ENCODE measurements around the gene MALAT1. TPM values are rescaled to one million over a fixed set of nuclear protein-coding genes. Genes with fewer than 3 reads are reported as not detected.
A peak's percentile ranks its signal among the peaks of the same experiment; 100 is the strongest.

Gene MALAT1
- total RNA-seq, 1 experiment from 2014 or later = 2,221 TPM

DNA sequence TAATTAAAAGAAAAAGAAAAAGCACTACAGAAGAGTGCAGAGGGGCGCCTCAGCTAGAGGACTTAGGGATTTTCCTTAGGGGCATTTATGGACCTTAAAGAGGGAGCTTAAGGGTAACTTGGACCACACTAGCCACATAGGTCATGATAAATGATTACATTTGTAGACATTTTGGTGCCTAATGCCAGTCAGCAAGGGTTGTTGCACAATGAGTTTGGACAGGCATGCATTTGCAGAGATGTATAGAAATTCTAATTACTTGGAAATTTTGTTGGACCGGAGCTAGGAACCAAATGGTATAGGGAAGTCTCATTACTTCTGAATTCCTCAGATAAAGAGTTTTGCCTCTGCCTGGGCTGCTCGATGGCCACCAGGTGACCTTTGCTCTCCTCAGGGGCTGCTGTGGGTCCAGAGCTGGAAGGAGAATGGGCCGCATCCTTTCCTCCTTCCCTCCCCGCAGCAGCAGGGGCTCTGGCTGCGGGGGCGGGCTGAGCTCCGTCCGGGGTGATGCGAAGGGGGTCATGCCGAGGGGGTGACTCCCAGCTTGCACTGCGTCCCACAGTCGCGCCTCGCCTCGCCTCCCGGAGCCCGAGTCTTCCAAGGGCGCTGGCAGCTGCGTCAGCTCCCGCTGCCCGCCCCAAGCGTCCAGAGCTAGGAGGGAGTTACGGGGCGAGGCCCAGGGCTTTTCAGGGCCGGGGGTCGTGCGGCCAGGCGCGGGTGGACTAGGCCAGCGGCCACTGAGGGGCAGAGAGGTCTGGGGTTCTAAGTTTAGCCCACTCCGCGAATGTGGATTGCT is 20.3 kb upstream of the MALAT1 start:
- DNase-seq (ENCODE audit: extremely low read depth, low read depth) = no peak

DNA sequence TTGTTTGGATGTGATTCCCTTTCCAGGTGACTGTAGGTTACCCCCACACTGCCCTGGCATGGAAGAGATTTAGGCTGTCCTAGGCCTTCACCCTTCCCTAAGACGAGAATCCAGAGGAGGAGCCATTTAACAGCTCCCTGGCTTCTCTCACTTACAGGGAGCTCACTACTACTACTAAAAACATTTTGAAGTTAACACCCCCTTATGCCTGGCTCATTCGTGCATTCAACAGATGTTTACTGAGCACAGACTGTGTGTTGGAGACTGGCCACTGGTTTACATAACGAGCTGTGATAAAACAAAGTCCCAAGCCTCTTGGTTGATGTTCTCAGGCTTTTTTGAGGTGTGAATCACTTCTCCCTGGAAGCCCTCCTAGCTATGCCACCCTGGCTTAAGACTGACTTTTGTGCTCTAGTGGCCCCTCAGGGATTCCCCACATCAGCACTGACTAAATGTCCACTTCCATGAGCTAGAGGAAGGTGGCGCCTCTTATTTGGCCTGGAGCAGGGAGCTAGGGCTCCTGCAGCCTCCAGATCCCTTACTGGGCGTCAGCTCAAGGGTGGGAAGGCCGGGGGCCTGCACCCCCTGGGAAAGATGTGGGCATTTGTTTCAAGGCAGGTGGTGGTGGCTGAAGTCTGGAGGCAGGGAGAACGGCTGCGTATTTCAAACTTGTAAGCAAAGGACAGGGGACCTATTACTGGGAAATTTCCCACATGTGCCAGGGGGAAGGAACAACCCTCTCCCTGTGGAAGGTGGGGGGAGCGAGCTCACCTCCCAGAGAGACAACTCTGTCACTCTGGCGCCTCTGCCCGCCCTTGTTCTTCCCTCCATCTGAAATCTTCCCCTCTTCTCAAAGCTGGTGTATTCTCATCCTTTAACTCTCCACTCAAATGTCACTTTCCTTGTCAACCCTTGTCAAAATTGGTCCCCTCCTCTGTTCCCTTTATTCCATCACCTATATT is 19.4 kb upstream of the MALAT1 start:
- no peak for DNase-seq (ENCODE audit: extremely low read depth, low read depth)

DNA sequence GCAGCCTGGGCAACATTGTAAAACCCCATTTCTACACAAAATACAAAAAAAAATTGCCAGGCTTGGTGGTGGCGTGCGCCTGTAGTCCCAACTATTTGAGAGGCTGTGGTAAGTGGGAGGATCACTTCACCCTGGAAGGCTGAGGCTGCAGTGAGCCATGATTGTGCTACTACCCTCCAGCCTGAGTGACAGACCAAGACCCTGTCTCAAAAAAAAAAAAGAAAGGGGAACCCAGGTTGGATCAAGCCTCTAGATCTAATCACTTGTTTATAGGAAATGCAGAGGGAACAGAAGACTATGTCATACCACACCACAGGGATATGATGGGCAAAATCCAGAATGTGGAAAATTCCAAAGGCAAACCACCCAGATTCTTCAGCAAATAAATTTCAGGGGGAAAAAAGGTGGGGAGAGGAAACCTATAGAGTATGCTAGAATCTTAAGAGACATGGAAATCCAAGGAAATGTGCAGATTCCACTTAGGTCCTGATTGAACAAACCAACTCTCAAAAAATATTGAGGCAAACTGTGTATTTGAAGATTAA is 16.5 kb upstream of the MALAT1 start:
- no peak for DNase-seq (ENCODE audit: extremely low read depth, low read depth)

DNA sequence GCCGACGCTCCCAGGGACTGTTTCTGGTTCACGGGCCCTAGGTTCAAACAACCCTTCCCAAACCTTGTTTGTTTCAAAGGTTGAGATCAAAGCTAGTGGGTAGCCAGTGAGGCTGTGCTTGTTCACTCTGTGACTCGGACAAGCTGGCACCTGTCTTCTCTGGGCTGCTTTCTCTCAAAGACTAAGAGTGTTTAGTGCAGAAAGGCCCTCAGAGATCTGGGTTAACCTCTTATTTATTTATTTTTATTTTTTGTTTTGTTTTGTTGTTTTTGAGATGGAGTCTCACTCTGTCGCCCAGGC is 13.0 kb upstream of the MALAT1 start:
- no peak for DNase-seq (ENCODE audit: extremely low read depth, low read depth)

DNA sequence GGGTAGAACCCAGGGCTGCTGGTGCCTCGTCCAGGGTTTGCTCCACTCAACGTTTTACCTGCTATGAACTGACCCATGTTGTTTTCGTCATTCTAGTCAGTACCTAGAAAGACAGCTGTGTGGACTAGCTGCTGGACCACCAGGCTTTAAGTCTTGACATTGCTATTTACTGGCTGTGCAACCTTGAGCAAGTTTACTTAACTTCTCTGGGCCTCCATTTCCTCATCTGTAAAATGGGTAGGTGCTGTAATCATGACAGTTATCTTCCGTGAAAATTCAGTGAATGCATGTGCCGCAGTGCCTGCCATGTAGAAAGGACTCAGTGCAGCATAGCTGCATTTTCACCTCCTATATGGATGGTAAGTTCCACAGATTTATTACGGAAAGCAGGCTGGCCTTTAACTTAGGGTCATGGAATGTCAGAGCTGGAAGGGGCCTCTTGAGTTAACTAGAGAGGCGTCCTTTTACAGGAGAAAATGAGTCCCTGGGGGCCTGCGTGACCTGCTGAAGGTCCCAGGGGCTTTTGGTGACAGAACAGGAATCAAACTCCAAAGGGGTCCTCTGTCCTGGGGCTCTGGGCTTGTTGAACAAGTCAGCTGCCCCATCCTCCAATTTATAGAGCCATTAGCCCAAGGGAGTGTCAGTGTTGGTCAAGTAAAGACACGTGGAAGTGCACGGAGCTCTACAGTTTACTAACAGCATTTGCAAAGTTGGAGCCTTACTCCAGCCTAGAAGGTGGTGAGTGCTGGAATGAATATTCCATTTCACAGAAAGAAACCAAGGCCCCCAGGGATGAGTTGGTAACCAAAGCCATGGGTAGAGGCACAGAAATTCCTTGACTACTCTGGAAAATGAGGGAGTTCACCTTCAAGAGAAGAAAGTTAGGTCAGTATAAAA is 12.0 kb upstream of the MALAT1 start:
- DNase-seq (ENCODE audit: extremely low read depth, low read depth) = no peak

DNA sequence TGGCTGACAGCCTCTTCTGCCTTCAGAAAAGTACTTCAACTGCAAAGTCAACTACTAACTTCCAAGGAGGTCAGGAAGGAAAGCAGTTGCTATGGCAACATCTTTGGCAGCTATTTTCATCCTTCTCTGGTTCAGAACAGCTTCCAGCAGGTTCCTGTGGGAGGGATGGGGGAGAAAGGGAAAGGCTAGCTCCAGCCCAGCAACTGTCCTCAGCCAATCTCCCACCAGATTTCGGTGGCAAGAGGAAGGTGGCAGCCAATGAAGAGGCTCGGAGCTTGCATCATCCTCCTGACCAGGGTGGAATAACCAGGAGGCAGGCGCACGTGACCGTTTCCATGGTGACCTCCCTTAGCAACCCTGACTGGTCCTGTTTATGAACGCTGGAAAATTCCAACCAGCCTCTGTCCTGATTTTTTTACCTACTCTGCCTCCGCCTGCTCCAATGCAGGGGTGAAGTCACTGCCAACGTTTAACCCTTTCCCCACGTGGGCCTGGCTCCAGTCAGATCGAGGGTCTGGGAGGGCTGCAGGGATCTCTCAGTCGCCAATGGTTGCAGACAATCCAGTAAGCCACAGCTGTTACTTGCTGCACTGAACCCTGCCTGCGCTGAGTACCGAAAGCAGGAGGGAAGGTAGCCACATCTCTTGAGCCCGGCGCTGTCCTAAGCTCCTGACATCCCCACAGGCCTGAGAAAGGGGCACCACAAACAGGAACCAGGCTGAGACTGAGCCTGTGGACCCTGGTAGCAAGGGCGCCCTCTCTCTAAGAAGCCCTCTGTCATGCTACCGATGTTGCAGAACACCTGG is 11.2 kb upstream of the MALAT1 start:
- DNase-seq (ENCODE audit: extremely low read depth, low read depth) = peak; percentile 96

DNA sequence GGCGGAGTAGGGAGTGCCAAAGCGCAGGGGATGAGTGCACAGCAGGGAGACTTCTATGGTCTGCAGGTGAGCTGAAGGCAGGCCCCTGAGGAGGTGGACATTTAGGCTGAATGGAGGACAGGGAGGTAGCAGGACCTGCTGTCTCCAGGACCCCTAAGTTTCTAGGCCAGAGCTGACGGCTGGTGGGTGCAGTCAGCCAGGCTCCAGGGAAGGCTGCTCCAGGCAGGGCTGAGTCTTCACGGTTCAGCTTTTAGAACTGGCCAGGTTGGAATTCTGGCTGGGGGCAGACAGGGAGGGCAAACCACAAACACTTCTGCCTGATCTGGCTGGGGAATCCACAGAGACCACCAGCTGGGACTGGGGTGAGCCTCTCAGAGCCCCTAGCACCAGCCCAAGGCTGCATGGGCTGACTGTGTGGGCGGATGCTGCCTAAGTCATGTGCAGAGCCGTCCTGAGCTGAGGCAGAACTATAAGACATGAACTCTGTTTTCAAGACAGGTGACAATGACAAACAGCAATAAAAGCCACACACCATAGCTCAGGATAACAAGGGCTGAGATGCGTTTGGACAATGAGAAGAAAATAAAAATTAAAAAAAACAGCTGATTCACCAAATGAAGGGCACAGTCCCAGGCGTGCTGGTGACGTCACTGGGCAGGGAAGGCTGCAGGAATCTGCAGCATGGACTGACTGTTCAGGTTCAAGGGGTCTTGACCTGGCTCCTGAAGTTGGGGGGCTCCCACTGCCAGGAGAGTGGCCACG is 10.4 kb upstream of the MALAT1 start:
- no peak for DNase-seq (ENCODE audit: extremely low read depth, low read depth)

DNA sequence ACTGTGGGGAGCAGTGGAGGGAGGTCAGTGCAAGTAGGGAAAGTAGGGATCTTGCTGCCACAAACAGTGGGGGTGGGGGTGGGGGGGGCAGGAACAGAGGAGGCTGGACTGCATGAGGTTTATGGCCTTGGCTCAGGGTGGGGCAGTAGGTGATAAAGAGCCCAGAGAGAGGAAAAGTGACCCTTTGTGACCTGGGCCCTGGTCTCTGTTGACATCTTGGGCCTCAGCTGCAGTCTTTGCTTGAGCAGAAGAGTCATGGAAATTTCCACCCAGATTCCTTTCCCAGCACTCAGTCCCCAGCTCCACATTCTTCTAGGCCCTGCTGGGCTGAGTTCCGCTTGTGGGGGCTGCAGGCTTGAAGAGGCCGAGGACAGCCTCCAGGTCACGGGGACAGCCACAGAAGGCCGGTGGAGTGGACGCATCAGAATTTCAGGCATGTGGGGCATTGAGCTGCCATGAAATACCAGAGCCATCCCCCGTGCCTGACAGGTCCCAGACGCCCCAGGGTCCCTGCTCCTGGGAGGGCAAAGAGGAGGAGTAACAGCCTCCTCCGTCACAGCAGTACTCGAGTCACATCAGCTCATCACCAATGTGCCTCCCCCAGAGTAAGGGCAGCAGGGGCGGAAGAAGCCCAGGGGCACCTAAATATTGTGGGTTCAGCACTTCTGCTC is 9.7 kb upstream of the MALAT1 start:
- DNase-seq (ENCODE audit: extremely low read depth, low read depth) = no peak

DNA sequence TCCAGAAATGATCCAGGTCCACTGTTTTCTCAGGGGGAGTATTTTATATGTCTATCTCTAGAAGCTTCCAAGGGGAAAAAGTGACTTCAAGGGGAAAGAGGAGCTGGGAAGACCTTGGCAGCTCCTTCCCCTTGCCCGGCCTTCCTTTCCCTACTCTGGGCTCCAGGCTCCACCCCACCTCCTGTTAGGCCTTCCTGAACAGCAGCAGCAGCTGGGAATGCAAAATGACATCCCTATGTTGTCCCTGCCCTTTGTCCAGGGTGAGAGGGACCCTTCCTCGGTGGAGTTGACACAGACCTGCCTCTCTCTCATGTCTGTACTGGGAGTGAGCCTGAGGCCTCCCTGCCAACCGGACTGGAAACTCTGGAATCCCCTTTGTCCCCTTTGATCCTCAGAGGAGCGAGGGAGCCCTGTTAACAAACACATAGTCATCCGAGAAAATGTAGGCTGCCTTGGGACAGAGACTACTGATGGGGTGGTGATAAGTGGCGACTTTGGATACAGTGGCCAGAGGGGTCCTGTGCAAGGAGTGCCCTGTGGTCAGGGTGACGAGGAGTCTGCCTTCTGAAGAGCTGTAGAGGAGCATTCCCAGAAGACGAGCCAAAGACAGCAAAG is 9.0 kb upstream of the MALAT1 start:
- DNase-seq (ENCODE audit: extremely low read depth, low read depth) = no peak

DNA sequence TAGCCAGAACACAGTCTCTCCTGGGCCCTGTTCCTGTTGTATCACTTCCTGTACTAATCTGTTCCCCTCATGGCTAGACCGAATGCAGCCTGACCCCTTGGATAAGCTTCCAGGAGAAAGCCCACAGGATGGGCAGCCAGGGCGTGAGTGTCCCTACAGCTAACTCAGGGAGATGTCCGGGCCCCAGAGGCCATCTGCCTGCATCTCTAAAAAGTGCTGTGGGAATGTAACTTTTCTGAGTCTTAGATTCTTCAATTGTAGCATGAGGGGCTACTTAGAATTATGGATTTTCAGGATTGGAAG is 7.7 kb upstream of the MALAT1 start:
- no peak for DNase-seq (ENCODE audit: extremely low read depth, low read depth)

DNA sequence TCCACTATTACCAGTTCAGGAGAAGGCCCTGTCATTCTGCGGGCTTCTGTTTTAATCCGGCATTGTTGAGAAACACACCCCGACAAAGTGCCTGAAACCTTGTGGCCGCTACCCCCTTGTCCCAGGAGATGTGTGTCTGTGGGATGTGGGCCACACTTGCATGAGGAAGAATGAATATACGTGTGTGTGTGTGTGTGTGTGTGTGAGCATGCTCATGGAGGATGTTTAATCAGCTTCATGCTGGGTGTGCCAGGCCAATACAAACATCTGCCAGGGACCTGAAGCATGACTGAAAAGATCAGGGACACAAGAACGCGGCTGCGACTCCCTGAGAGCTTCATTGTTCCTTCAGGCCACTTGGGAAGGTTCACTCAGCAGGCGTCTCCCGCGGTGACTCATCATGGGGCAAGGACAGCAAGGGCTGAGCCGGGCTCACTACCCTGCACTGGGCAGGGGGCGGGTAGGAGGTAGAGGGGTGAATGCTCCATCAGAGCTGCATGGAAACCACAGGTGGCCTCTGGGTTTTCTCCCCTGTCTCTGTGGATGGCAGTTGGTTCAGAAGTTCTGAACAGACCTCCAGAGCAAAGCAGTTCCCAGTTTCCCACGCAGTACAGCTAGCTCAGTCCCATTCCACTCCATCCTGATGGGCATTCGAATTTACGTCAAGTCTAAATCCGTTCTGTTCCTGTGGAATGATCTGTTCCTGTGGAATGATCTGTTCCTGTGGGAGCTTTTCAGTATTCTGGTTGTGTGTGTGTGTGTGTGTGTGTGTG is 7.0 kb upstream of the MALAT1 start:
- peak; percentile 88 for DNase-seq (ENCODE audit: extremely low read depth, low read depth)

DNA sequence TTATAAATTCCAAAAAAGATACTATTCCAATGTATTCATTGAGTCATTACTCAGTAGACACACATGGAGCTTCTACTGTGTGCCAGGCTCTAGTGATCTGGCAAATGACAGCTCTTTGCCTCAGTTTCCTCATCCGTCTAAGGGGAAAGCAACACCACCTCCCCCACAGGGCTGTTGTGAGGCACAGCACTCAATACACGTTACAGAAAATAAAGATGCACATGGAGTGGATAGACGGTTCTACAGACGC is 6.5 kb upstream of the MALAT1 start:
- DNase-seq (ENCODE audit: extremely low read depth, low read depth) = no peak

DNA sequence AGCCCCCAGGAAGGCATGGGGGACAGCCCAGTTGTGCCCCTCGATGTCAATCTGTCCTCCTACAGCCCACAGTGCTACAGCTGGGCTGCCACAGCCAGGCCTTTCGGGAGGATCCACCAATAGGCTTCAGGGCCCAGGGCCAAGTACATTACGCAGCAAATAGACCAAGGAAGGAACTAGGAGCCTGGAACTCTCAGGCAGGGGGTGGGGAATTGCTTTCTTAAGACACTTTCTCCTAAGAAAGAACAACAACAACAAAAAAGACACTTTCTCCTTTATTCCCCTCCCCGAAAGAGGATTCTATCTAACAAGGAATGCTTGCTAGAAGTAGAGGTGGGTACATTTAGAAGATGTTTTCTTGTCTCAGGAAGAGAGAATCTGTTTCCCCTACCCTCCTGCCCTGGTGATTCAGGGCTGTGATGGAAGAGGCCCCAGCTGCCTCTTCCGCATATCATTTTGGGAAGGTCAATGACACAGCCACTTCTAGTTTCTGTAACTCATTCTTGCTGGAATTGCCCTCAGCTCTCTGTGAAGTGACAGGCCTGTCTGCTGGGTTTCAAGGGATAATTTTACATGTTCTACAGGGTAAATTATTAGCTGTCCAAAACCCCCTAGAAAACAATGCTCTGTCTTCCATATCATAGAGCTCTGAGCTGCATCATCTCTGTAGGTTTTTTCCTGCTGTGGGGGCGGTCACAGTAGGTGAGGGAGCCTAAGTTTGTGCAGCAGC is 6.0 kb upstream of the MALAT1 start:
- DNase-seq (ENCODE audit: extremely low read depth, low read depth) = peak; percentile 83

DNA sequence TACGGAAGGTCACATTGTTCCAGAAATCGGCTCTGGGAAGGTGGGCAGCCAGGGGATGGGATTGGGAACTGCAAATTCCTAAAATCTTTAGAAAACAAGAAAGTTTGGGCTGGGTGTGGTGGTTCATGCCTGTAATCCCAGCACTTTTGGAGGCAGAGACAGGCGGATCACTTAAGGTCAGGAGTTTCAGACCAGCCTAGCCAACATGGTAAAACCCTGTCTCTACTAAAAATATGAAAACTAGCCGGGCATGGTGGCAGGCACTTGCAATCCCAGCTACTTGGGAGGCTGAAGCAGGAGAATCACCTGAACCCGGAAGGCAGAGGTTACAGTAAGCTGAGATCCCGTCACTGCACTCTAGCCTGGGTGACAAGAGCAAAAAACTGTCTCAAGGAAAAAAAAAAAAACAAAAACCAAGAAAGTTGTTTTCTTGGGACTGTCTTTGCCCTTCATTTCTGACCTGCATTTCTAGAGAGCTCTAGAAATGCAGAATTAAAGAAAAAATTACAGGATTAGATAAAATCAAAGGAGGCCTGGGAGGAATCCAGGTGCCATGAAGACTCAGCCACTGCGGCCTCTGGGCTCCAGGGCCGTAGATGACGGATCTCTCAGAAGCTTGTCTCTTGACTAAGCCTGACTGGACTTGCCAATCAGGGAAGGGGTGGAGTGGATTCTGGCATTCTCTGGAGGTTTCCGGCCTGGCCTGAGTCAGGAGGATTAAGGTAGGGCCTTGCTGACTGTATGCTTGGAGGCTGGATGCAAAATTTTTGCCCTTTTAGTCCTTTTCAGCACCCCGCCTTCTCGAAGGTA is 5.3 kb upstream of the MALAT1 start:
- DNase-seq (ENCODE audit: extremely low read depth, low read depth) = peak; percentile 95

DNA sequence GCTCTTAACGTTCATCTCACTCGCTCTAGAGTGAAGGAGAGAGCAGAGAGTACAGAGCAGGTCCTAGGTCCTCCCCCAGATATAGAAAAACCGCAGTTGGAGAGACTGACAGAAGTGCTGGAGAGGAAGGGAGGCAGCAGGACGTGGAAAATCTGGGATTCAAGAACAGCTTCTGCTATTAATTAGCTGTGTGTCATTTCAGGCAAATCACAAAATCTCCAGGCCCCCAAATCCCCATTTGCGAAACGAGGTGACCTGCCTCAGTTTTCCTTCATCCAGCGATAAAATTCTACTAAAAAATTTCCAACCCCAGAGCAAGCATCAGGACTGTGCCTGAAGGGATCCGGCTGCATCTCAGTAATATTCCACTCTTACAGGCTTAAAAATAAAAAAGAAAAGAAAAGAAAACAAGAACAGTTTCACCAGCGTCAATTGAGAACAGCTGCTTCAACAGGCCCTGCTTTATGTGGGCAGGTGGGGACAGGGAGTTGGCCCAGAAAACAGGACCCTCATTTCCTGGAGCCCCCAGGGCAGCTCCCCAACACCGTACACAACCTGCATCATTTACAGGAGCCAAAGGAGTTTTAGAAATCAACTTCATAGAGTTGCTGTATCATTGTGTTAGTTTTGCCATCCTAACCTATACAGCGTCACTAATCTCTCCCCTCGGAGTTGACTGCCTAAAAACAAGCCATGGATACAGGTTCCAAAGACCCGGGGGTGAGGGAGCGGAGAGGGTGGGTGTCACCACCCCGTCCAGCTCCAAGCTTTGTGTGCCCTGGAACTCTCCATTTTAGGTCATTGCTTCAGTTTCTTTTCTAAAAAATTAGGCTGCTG is 2.3 kb upstream of the MALAT1 start:
- DNase-seq (ENCODE audit: extremely low read depth, low read depth) = no peak
